CD4-positive, alpha-beta T cell (primary cell): Measurements from ENCODE around the gene TTN. TPM values are rescaled to one million over a fixed set of nuclear protein-coding genes. Genes with fewer than 3 reads are reported as not detected.

ENCODE experiments used
- ATAC-seq: fragments of 200-7000 bp; cut with Tn5 transposase; one replicate; pipeline ENCODE4 v1.10.0; 2022; ENCODE audit warnings: mild to moderate bottlenecking; ENCODE audit not compliant: poor library complexity
- CTCF ChIA-PET: fragments of 350-600 bp; sonication (Branson Sonifier 250); formaldehyde crosslinking; loops from one replicate; lab custom pipeline; 2021; ENCODE audit warnings: antibody characterized with exemption, inconsistent platforms; lab: Charles Lee
- POLR2A ChIA-PET: fragments of 350-600 bp; sonication (Branson Sonifier 250); formaldehyde crosslinking; loops from one replicate; lab custom pipeline; 2021; ENCODE audit warnings: antibody characterized with exemption, inconsistent platforms; lab: Charles Lee
- DNase-seq, 14 experiments: peaks; one replicate each; pipeline ENCODE4 v3.0.0-alpha.2; 2013 to 2020; ENCODE audit warnings: mixed read lengths in 2 of 14
- H3K27ac ChIP-seq, 2 donors: one replicate each; pipeline versions ENCODE4 v1.5.1 to v1.7.0; 2013; ENCODE audit warnings: low read length in 2 of 2, low read depth in 1 of 2, mild to moderate bottlenecking in 1 of 2
- H3K27me3 ChIP-seq, 2 experiments: 1 replicate in 1 of 2; 2 replicates in 1 of 2; pipeline versions ENCODE4 v1.6.1 to v1.7.0; 2013; ENCODE audit warnings: low read length in 2 of 2, control low read depth in 1 of 2, mild to moderate bottlenecking in 1 of 2, moderate library complexity in 1 of 2; ENCODE audit not compliant: insufficient read depth in 2 of 2, control insufficient read depth in 1 of 2
- H3K36me3 ChIP-seq: one replicate; pipeline ENCODE4 v1.6.1; 2013; ENCODE audit warnings: low read length, control low read depth; ENCODE audit not compliant: insufficient read depth
- H3K4me1 ChIP-seq: one replicate; pipeline ENCODE4 v1.6.1; 2013; ENCODE audit warnings: low read length, control low read depth; ENCODE audit not compliant: insufficient read depth
- H3K4me3 ChIP-seq: one replicate; pipeline ENCODE4 v1.5.1; 2013; ENCODE audit warnings: mild to moderate bottlenecking, low read length, moderate library complexity
- H3K9me3 ChIP-seq, 2 experiments: 1 replicate in 1 of 2; 2 replicates in 1 of 2; pipeline versions ENCODE4 v1.6.1 to v1.7.0; 2013; ENCODE audit warnings: low read length in 2 of 2, mild to moderate bottlenecking in 2 of 2, control low read depth in 1 of 2, moderate library complexity in 1 of 2; ENCODE audit not compliant: control insufficient read depth in 1 of 2, insufficient read depth in 1 of 2
- H3K27ac Mint-ChIP-seq: one replicate; pipeline ENCODE4 v1.8.0; 2020; ENCODE audit warnings: mixed read lengths
- H3K27me3 Mint-ChIP-seq: one replicate; pipeline ENCODE4 v1.8.0; 2021; ENCODE audit warnings: mixed read lengths
- H3K36me3 Mint-ChIP-seq: one replicate; pipeline ENCODE4 v1.8.0; 2021; ENCODE audit warnings: low read depth, mixed read lengths
- H3K4me1 Mint-ChIP-seq: one replicate; pipeline ENCODE4 v1.8.0; 2021; ENCODE audit warnings: low read depth, mixed read lengths
- H3K4me3 Mint-ChIP-seq: one replicate; pipeline ENCODE4 v1.8.0; 2020; ENCODE audit warnings: mild to moderate bottlenecking, mixed read lengths
- H3K9me3 Mint-ChIP-seq: one replicate; pipeline ENCODE4 v1.8.0; 2020; ENCODE audit warnings: mixed read lengths
- intact Hi-C, 2 experiments: fragments of 100-400 bp; cut with DNase I in 1 of 2; cut with micrococcal nuclease in 1 of 2; formaldehyde crosslinking; loops; one replicate each; pipeline versions ENCODE4 v1.15.1 to v1.9.0; 2023 to 2025; cut with DNase I, micrococcal nuclease
- total RNA-seq, 174 experiments: library from RNA in 2 of 174; stranded (reverse) in 2 of 174; gene quantifications; one replicate each; pipeline ENCODE4 v1.2.3 and lab custom pipeline; 2021 to 2026
- TF ChIP-seq, protein P1 (sequence below): fragments of 200-600 bp; IDR thresholded peaks from one replicate; pipeline ENCODE4 v1.8.0; 2022; ENCODE audit warnings: antibody characterized with exemption, mild to moderate bottlenecking

Gene TTN
- total RNA-seq, 2 experiments from 2014 or later = 27.5 to 29.2 TPM

DNA sequence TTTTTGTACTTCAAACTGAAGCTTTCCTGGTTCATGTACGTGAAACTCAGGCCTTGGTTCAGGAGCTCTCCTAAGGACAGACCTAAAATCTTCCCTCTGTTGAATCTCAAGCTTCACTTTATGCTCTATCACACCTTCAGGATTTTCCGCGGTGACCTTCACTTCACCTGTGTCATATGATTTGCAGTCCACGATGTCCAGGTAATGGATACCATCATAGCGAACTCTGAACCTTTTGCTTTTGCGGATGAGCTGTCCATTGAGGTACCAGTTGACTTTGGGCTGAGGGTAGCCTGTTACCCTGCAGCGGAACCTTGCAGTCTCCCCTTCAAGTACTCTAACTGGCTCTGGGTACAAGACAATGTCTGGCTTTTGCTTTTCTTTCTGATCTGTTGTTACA lies 31.2 kb downstream of the TTN start:
- CTCF ChIA-PET = no interaction called here

DNA sequence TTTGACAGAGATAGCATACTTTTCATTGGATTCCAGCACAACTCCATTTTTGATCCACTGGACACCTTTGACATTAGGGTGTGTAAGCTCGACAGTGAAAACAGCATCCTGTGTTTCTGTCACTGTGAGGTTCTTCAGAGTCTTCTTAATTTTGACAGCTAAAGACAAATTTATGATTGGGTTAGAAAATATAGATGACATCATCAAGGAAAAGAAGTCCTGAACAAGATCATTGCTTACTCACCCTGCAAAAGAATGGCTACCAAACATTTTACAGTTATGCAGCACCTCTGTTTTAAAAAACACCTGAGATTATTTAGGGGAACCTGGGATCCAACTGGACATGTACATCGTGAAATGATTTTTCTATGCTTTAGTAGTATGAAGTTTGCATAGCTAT lies 36.7 kb downstream of the TTN start:
- H3K9me3 ChIP-seq = no peaks in the 10 kb centered on the region

More for the DNA sequence above, 31.2 kb downstream of the TTN start:
- POLR2A ChIA-PET = interaction anchor here (1.3 kb wide), 1 partner anchor 12 kb away, joined by 4 read pairs; no protein-coding TSS in a partner anchor
- Histone ChIP-seq H3K27me3 (no peaks in the 10 kb centered on the region), H3K27ac (no peak overlapping the region), H3K36me3 (no peaks in the 10 kb centered on the region), H3K4me1 (no peaks in the 10 kb centered on the region), H3K9me3 (no peaks in the 10 kb centered on the region), H3K4me3 (no peak overlapping the region)
- Mint-ChIP-seq H3K4me1 (no peaks in the 10 kb centered on the region), H3K27me3 (no peaks in the 10 kb centered on the region), H3K9me3 (no peaks in the 10 kb centered on the region), H3K36me3 (peaks cover 91% of the 10 kb centered on the region), H3K4me3 (no peak overlapping the region), H3K27ac (no peak overlapping the region)
- intact Hi-C loops = loop anchor here in 1 of 2 experiments (10.0 kb wide), 1 partner anchor 1189 kb away; no protein-coding TSS in a partner anchor
- DNase-seq = no peak
- TF ChIP-seq, protein P1, sequence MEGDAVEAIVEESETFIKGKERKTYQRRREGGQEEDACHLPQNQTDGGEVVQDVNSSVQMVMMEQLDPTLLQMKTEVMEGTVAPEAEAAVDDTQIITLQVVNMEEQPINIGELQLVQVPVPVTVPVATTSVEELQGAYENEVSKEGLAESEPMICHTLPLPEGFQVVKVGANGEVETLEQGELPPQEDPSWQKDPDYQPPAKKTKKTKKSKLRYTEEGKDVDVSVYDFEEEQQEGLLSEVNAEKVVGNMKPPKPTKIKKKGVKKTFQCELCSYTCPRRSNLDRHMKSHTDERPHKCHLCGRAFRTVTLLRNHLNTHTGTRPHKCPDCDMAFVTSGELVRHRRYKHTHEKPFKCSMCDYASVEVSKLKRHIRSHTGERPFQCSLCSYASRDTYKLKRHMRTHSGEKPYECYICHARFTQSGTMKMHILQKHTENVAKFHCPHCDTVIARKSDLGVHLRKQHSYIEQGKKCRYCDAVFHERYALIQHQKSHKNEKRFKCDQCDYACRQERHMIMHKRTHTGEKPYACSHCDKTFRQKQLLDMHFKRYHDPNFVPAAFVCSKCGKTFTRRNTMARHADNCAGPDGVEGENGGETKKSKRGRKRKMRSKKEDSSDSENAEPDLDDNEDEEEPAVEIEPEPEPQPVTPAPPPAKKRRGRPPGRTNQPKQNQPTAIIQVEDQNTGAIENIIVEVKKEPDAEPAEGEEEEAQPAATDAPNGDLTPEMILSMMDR = no peak
- no peak for ATAC-seq

DNA sequence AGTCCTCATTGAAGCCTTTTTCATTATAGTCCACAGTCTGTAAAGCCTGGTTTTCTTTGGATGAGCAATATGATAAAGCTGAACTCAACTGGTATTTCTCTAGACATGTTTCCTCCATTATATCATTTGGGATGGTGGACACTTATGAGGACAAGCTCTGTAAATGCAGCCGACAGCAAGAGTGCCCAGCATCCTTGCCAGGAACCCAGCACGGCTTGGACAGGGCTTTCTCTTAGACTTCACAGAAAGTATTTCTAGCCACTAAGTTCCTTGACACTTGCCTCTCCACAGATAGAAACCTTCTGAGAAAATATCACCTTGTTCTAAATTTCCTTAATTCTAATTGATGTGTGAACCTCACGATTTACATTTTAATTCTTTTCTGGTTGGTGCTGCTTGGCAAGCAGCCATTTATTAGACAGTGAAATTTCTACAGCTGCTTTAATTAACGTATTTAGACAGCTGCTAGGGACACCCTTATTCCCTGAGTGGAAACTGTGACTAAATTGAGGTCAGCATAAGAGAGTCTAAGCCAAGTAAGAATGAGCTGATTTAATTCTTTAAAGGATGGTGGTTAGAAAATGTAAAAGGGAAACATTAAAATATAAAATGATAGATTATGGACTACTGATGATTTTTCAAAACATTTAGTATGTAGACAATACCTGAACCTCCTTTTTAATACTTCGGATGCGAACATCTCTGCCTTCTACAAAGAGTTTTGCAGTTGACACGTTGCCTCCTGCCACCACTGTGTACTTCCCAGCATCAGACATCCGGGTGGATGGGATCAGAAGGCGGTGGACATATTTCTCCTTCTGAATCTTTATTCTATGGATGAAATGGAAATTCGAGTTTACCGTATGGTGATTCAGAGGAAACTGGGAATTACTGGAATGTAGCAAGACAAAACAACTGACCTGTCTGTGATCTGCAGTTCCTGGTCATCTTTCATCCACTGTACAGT lies 39.8 kb downstream of the TTN start:
- Mint-ChIP-seq H3K4me3 (no peak overlapping the region), H3K4me1 (no peaks in the 10 kb centered on the region), H3K27ac (no peak overlapping the region), H3K9me3 (no peaks in the 10 kb centered on the region), H3K36me3 (peaks cover 75% of the 10 kb centered on the region), H3K27me3 (no peaks in the 10 kb centered on the region)
- ChIA-PET CTCF (no interaction called here), POLR2A (no interaction called here)
- TF ChIP-seq, protein P1 = no peak
- Histone ChIP-seq H3K27me3 (no peaks in the 10 kb centered on the region), H3K36me3 (peaks cover 11% of the 10 kb centered on the region), H3K9me3 (no peaks in the 10 kb centered on the region), H3K27ac (no peak overlapping the region), H3K4me1 (no peaks in the 10 kb centered on the region), H3K4me3 (no peak overlapping the region)
- ATAC-seq = no peak
- DNase-seq = no peak
- intact Hi-C loops = loop anchor here (10.0 kb wide), 3 partner anchors 147 to 987 kb away; no protein-coding TSS in a partner anchor

More for the DNA sequence above, 36.7 kb downstream of the TTN start:
- H3K36me3 Mint-ChIP-seq = peaks cover 89% of the 10 kb centered on the region
- peaks cover 7% of the 10 kb centered on the region for H3K36me3 ChIP-seq
- DNase-seq (no peak), ATAC-seq (no peak)
- TF ChIP-seq, protein P1 = no peak
- H3K4me3 Mint-ChIP-seq = no peak overlapping the region
- intact Hi-C loops = loop anchor here in 1 of 2 experiments (10.0 kb wide), 1 partner anchor 1194 kb away; no protein-coding TSS in a partner anchor
- H3K27ac Mint-ChIP-seq = no peak overlapping the region
- H3K4me1 Mint-ChIP-seq = no peaks in the 10 kb centered on the region
- ChIA-PET CTCF (no interaction called here), POLR2A (interaction anchor here (0.6 kb wide), 1 partner anchor 301 kb away, joined by 3 read pairs; no protein-coding TSS in a partner anchor)
- no peaks in the 10 kb centered on the region for H3K27me3 Mint-ChIP-seq
- no peak overlapping the region for H3K27ac ChIP-seq
- H3K4me1 ChIP-seq = no peaks in the 10 kb centered on the region
- H3K9me3 Mint-ChIP-seq = no peaks in the 10 kb centered on the region
- H3K4me3 ChIP-seq = no peak overlapping the region
- no peaks in the 10 kb centered on the region for H3K27me3 ChIP-seq
